ENCODE measurements around the gene SIRT7.

GRCh38 chr17:81939881-81940385, 22.0 kb upstream of the SIRT7 start:
- no peak for TF ChIP-seq CTCF (IDR thresholded peaks at IDR 0.05; ENCODE audit: insufficient read depth, low read length)
- no peak for TF ChIP-seq POLR2AphosphoS5 (IDR thresholded peaks at IDR 0.05; ENCODE audit: low read depth)
- TF ChIP-seq GABPA (IDR thresholded peaks at IDR 0.05; ENCODE audit: low read depth): no peak
- no peak for TF ChIP-seq SPI1 (IDR thresholded peaks at IDR 0.05; ENCODE audit: borderline replicate concordance, low read depth)
- no peak for TF ChIP-seq REST (IDR thresholded peaks at IDR 0.05; ENCODE audit: insufficient replicate concordance, low read depth)

Data from HL-60 (cell line).